ENCODE data around the gene NPR1. TPM values are rescaled to one million over a fixed set of nuclear protein-coding genes. Genes with fewer than 3 reads are reported as not detected.

NPR1 gene
- total and polyA plus RNA-seq, 2 of the 13 experiments (the other 11 are each of a cell fraction or from before 2014, with no cell fraction given), result not detected

- no peak; the same call in 1 of the 2 replicates for TF ChIP-seq HBP1 (CRISPR knock-in tag; IDR thresholded peaks at IDR 0.05; ENCODE audit: low read depth)
- TF ChIP-seq MIXL1 (CRISPR knock-in tag; IDR thresholded peaks at IDR 0.05), result peak; percentile 54; the same call in 1 of the 2 replicates
- no peak for TF ChIP-seq ZMYM3 (CRISPR knock-in tag; IDR thresholded peaks at IDR 0.05)
- TF ChIP-seq ZNF326 (CRISPR knock-in tag; IDR thresholded peaks at IDR 0.05; ENCODE audit: borderline replicate concordance), result no peak
- no peak for TF ChIP-seq ZFP36L2 (CRISPR knock-in tag; IDR thresholded peaks at IDR 0.05)
- no peak for TF ChIP-seq SOX6 (IDR thresholded peaks at IDR 0.05)
- TF ChIP-seq SOX6 (CRISPR knock-in tag; IDR thresholded peaks at IDR 0.05), result peak; percentile 52; the same call in 1 of the 2 replicates
- no peak for TF ChIP-seq TEF (CRISPR knock-in tag; IDR thresholded peaks at IDR 0.05)
- no peak for TF ChIP-seq ZNF780A (CRISPR knock-in tag; IDR thresholded peaks at IDR 0.05)
- no peak for TF ChIP-seq ZNF460 (CRISPR knock-in tag; IDR thresholded peaks at IDR 0.05; ENCODE audit: borderline replicate concordance)
- TF ChIP-seq ZNF343 (CRISPR knock-in tag; IDR thresholded peaks at IDR 0.05), result peak; percentile 57; the same call in 1 of the 2 replicates
- TF ChIP-seq RFX3 (CRISPR knock-in tag; IDR thresholded peaks at IDR 0.05), result no peak
- TF ChIP-seq ZNF317 (CRISPR knock-in tag; IDR thresholded peaks at IDR 0.05), result peak; percentile 78; the same call in 1 of the 2 replicates
- TF ChIP-seq AKAP8 (CRISPR knock-in tag; IDR thresholded peaks at IDR 0.05), result no peak
- no peak for TF ChIP-seq THAP8 (CRISPR knock-in tag; IDR thresholded peaks at IDR 0.05; ENCODE audit: borderline replicate concordance)
- TF ChIP-seq ZBTB7A (CRISPR knock-in tag; IDR thresholded peaks at IDR 0.05), result no peak
- TF ChIP-seq NR1H2 (CRISPR knock-in tag; IDR thresholded peaks at IDR 0.05; ENCODE audit: borderline replicate concordance, low read depth), result no peak
- no peak for TF ChIP-seq FOXO4 (CRISPR knock-in tag; conservative IDR thresholded peaks at IDR 0.05)
- TF ChIP-seq SCMH1 (CRISPR knock-in tag; IDR thresholded peaks at IDR 0.05; ENCODE audit: borderline replicate concordance), result no peak
- peak; percentile 50; the same call in 1 of the 2 replicates for TF ChIP-seq GMEB2 (CRISPR knock-in tag; IDR thresholded peaks at IDR 0.05; ENCODE audit: low read depth)
- TF ChIP-seq ARNT (IDR thresholded peaks at IDR 0.05), result no peak
- no peak for TF ChIP-seq ZNF597 (CRISPR knock-in tag; IDR thresholded peaks at IDR 0.05)
- no peak for TF ChIP-seq ETS1 (CRISPR knock-in tag; IDR thresholded peaks at IDR 0.05)
Measured at GRCh38 chr1:153658400-153659174, 19.9 kb upstream of the NPR1 start, which contains the start of gene SNAPIN (continued).

All from HepG2 (cell line).